Suprapubic skin (tissue), 4 donors: Measurements from ENCODE around the gene UGCG. TPM values are rescaled to one million over a fixed set of nuclear protein-coding genes. Genes with fewer than 3 reads are reported as not detected.
"Not testable (repeated sequence)": the region's sequence is repeated elsewhere in the genome, so short reads cannot be mapped to it uniquely, and the experiment has no call there.

Experiments
- DNase-seq, 2 donors: peaks; one replicate each; pipeline ENCODE4 v3.0.0-alpha.2; 2019; ENCODE audit warnings: low spot score in 2 of 2
- H3K27ac ChIP-seq: fragments of 200-600 bp; sonication (generic); one replicate; pipeline ENCODE4 v1.5.1; 2019
- H3K27me3 ChIP-seq: fragments of 200-600 bp; sonication (generic); one replicate; pipeline ENCODE4 v1.5.1; 2019
- H3K36me3 ChIP-seq: fragments of 200-600 bp; sonication (generic); one replicate; pipeline ENCODE4 v1.5.1; 2019
- H3K4me1 ChIP-seq: fragments of 200-600 bp; sonication (generic); one replicate; pipeline ENCODE4 v1.5.1; 2019
- H3K4me3 ChIP-seq: fragments of 200-600 bp; sonication (generic); one replicate; pipeline ENCODE4 v1.5.1; 2019; ENCODE audit warnings: mild to moderate bottlenecking
- H3K9me3 ChIP-seq: fragments of 200-600 bp; sonication (generic); one replicate; pipeline ENCODE4 v1.5.1; 2019
- EP300 ChIP-seq: sonication (generic); formaldehyde crosslinking; IDR thresholded peaks from one replicate; pipeline ENCODE4 v1.6.1; 2017; ENCODE audit warnings: antibody characterized with exemption
- POLR2A ChIP-seq, 2 donors: fragments of 450-650 bp; IDR thresholded peaks; one replicate each; pipeline ENCODE4 v1.6.1; 2017; ENCODE audit warnings: antibody characterized with exemption in 2 of 2, mild to moderate bottlenecking in 2 of 2, moderate library complexity in 2 of 2
- POLR2AphosphoS5 ChIP-seq, 3 donors: sonication (generic); formaldehyde crosslinking; IDR thresholded peaks; one replicate each; pipeline ENCODE4 v1.6.1; 2017; ENCODE audit warnings: antibody characterized with exemption in 3 of 3
- WGBS: methylation state at CpG from one replicate; pipeline ENCODE4 v1.1.5; 2018; 5-methylcytosine and 5-hydroxymethylcytosine counted together
- total RNA-seq, 4 donors: library from RNA; depleted of rRNA; stranded (reverse); fragments of >200 nt; gene quantifications; one replicate each; pipeline ENCODE4 v1.1.0, GENCODE V29; 2016
- TF ChIP-seq, protein P1 (sequence below), 2 donors: fragments of 200-600 bp in 1 of 2; fragments of 450-650 bp in 1 of 2; sonication (generic) in 1 of 2; IDR thresholded peaks; one replicate each; pipeline ENCODE4 v1.5.1; 2016 to 2019; ENCODE audit warnings: antibody characterized with exemption in 2 of 2, mild to moderate bottlenecking in 1 of 2, moderate library complexity in 1 of 2

UGCG gene
- total RNA-seq, 4 donors from 2014 or later = 50.0 to 134 (median 99.8) TPM

- Histone ChIP-seq H3K27me3 (no peaks in the 10 kb centered on the region), H3K4me1 (no peaks in the 10 kb centered on the region), H3K9me3 (no peaks in the 10 kb centered on the region), H3K36me3 (no peaks in the 10 kb centered on the region), H3K4me3 (no peak overlapping the region), H3K27ac (no peak overlapping the region)
- no peak for DNase-seq
- TF ChIP-seq, protein P1, sequence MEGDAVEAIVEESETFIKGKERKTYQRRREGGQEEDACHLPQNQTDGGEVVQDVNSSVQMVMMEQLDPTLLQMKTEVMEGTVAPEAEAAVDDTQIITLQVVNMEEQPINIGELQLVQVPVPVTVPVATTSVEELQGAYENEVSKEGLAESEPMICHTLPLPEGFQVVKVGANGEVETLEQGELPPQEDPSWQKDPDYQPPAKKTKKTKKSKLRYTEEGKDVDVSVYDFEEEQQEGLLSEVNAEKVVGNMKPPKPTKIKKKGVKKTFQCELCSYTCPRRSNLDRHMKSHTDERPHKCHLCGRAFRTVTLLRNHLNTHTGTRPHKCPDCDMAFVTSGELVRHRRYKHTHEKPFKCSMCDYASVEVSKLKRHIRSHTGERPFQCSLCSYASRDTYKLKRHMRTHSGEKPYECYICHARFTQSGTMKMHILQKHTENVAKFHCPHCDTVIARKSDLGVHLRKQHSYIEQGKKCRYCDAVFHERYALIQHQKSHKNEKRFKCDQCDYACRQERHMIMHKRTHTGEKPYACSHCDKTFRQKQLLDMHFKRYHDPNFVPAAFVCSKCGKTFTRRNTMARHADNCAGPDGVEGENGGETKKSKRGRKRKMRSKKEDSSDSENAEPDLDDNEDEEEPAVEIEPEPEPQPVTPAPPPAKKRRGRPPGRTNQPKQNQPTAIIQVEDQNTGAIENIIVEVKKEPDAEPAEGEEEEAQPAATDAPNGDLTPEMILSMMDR (IDR thresholded peaks at IDR 0.05) = no peak
- TF ChIP-seq POLR2AphosphoS5 (IDR thresholded peaks at IDR 0.05) = no peak
- no peak for TF ChIP-seq EP300
- TF ChIP-seq POLR2A (IDR thresholded peaks at IDR 0.05) = no peak
- 89% methylated on average over 3 of the region's 3 CpGs for WGBS
These were observed 25.7 kb upstream of the UGCG start for GRCh38 chr9:111870774-111871498.

DNA sequence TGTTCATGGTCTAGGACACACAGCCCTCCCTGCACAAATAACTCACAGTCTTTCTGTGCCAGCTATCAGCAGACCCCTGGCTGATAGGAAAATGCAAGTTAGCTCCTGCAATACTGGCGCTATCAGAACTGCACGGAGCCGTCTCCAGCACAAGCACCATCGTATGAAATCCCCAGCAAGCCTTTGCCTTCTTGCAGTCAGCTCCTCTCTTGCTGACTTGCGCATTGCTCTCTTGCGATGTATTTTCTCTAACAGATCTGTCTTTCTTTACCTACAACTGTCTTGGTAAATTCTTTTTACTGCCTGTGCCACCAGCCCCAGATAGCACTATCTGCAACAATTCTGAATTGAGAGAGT is 25.1 kb upstream of the UGCG start:
- H3K9me3 ChIP-seq = no peaks in the 10 kb centered on the region
- H3K36me3 ChIP-seq = no peaks in the 10 kb centered on the region
- no peak overlapping the region for H3K27ac ChIP-seq
- H3K4me1 ChIP-seq = no peaks in the 10 kb centered on the region
- no peak for DNase-seq
- H3K27me3 ChIP-seq = no peaks in the 10 kb centered on the region
- no peak overlapping the region for H3K4me3 ChIP-seq
- TF ChIP-seq, protein P1 (IDR thresholded peaks at IDR 0.05) = no peak
- TF ChIP-seq POLR2AphosphoS5 (IDR thresholded peaks at IDR 0.05) = no peak
- no peak for TF ChIP-seq POLR2A (IDR thresholded peaks at IDR 0.05)
- no peak for TF ChIP-seq EP300
- WGBS = 82% methylated on average over 6 of the region's 6 CpGs

DNA sequence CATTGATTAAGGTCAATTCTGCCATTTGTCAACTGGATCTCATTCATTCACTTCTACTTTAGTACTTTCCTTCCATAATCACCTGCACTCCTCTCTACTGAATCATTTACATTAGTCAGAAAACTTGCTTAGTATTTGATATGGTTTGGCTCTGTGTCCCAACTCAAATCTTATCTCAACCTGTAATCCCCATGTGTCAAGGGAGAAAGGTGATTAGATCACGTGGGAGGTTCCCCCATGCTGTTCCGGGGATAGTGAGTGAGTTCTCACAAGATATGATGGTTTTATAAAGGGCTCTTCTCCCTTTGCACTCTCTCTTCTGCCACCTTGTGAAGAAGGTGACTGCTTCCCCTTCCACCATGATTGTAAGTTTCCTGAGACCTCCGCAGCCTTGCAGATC is 23.7 kb upstream of the UGCG start:
- no peaks in the 10 kb centered on the region for H3K27me3 ChIP-seq
- H3K4me1 ChIP-seq = no peaks in the 10 kb centered on the region
- no peaks in the 10 kb centered on the region for H3K36me3 ChIP-seq
- no peak for DNase-seq
- no peak overlapping the region for H3K4me3 ChIP-seq
- 78% methylated on average over 3 of the region's 3 CpGs for WGBS
- TF ChIP-seq EP300 (no peak), POLR2A (IDR thresholded peaks at IDR 0.05) (no peak), POLR2AphosphoS5 (IDR thresholded peaks at IDR 0.05) (no peak)
- TF ChIP-seq, protein P1 (IDR thresholded peaks at IDR 0.05) = no peak
- H3K9me3 ChIP-seq = no peaks in the 10 kb centered on the region
- H3K27ac ChIP-seq = no peak overlapping the region

DNA sequence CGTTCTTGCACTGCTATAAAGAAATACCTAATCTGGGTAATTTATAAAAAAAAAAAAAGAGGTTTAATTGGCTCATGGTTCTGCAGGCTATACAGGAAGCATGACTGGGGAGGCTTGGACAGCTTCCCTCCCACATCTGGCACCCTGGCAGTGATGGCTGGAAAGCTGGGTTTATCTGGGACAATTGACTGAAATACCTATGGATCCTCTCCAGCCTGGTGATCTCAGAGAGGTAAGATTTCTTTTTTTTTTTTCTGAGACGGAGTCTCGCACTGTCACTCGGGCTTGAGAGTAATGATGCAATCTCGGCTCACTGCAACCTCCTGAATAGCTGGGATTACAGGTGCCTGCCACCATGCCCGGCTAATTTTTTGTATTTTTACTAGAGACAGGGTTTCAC is 22.7 kb upstream of the UGCG start:
- H3K4me1 ChIP-seq = no peaks in the 10 kb centered on the region
- H3K36me3 ChIP-seq = no peaks in the 10 kb centered on the region
- no peak overlapping the region for H3K27ac ChIP-seq
- no peak overlapping the region for H3K4me3 ChIP-seq
- DNase-seq = no peak
- TF ChIP-seq POLR2AphosphoS5 (IDR thresholded peaks at IDR 0.05) = no peak
- TF ChIP-seq, protein P1 (IDR thresholded peaks at IDR 0.05) = no peak
- TF ChIP-seq EP300 = no peak
- no peak for TF ChIP-seq POLR2A (IDR thresholded peaks at IDR 0.05)
- H3K27me3 ChIP-seq = no peaks in the 10 kb centered on the region
- no peaks in the 10 kb centered on the region for H3K9me3 ChIP-seq
- WGBS = 61% methylated on average over 6 of the region's 6 CpGs

- Histone ChIP-seq H3K27me3 (no peaks in the 10 kb centered on the region), H3K27ac (no peak overlapping the region), H3K4me1 (no peaks in the 10 kb centered on the region), H3K36me3 (no peaks in the 10 kb centered on the region), H3K9me3 (no peaks in the 10 kb centered on the region), H3K4me3 (no peak overlapping the region)
- DNase-seq = no peak
- no peak for TF ChIP-seq EP300
- no peak for TF ChIP-seq POLR2A (IDR thresholded peaks at IDR 0.05)
- TF ChIP-seq, protein P1 (IDR thresholded peaks at IDR 0.05) = no peak
- no peak for TF ChIP-seq POLR2AphosphoS5 (IDR thresholded peaks at IDR 0.05)
- WGBS = 93% methylated on average over 2 of the region's 2 CpGs
These were observed 22.1 kb upstream of the UGCG start for GRCh38 chr9:111874500-111874899.

DNA sequence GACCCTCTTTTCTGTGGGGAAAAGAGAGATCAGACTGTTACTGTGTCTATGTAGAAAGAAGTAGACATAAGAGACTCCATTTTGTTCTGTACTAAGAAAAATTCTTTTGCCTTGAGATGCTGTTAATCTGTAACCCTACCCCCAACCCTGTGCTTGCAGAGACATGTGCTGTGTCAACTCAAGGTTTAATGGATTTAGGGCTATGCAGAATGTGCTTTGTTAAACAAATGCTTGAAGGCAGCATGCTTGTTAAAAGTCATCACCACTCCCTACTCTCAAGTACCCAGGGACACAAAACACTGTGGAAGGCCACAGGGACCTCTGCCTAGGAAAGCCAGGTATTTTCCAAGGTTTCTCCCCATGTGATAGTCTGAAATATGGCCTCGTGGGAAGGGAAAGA is 21.3 kb upstream of the UGCG start:
- WGBS = 76% methylated on average over 1 of the region's 1 CpG
- not testable (repeated sequence) for H3K4me3 ChIP-seq, H3K36me3 ChIP-seq, H3K27ac ChIP-seq, H3K27me3 ChIP-seq, H3K9me3 ChIP-seq, DNase-seq, H3K4me1 ChIP-seq

- H3K4me3 ChIP-seq, H3K27ac ChIP-seq, DNase-seq, H3K4me1 ChIP-seq, H3K9me3 ChIP-seq, H3K27me3 ChIP-seq, H3K36me3 ChIP-seq: not testable (repeated sequence)
- WGBS = 86% methylated on average over 3 of the region's 3 CpGs
These were observed 20.9 kb upstream of the UGCG start for GRCh38 chr9:111875691-111876090.
